22Rv1 (cell line): Measurements from ENCODE around the gene ALPL.

Experiments
- ZFX ChIP-seq: fragments of 450-650 bp; IDR thresholded peaks from 2 replicates; pipeline ENCODE4 v1.6.1; 2017; ENCODE audit warnings: antibody characterized with exemption, borderline replicate concordance
- TF ChIP-seq, protein P1 (sequence below): fragments of 450-650 bp; IDR thresholded peaks from 2 replicates; pipeline ENCODE4 v1.5.1; 2017; ENCODE audit warnings: mild to moderate bottlenecking

DNA sequence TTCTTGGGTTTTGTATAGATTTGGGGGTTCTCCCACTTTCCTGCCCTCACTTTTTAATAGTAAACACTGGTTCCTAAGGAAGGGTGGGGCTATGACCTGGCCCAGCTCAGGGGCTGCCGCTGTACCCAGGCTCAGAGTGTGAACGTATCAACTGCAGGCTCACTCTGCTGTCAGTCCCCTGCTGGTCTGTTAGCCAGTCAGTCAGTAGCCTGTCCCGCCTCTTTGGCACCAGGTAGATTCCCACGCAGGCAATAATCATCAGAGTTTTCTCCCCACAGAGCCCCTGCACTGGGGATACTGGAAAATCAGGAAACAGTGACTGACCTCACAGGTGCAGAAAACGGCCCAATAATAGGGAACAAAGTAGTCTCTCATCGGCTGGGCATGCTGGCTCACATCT, 15.0 kb upstream of the ALPL start:
- TF ChIP-seq, protein P1, sequence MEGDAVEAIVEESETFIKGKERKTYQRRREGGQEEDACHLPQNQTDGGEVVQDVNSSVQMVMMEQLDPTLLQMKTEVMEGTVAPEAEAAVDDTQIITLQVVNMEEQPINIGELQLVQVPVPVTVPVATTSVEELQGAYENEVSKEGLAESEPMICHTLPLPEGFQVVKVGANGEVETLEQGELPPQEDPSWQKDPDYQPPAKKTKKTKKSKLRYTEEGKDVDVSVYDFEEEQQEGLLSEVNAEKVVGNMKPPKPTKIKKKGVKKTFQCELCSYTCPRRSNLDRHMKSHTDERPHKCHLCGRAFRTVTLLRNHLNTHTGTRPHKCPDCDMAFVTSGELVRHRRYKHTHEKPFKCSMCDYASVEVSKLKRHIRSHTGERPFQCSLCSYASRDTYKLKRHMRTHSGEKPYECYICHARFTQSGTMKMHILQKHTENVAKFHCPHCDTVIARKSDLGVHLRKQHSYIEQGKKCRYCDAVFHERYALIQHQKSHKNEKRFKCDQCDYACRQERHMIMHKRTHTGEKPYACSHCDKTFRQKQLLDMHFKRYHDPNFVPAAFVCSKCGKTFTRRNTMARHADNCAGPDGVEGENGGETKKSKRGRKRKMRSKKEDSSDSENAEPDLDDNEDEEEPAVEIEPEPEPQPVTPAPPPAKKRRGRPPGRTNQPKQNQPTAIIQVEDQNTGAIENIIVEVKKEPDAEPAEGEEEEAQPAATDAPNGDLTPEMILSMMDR = no peak
- no peak for TF ChIP-seq ZFX
